MM.1S (cell line): ENCODE results near the gene MAT1A.

ENCODE experiments used
- DNase-seq: peaks from one replicate; pipeline ENCODE4 v3.0.0-alpha.2; 2015
- H2AFZ ChIP-seq: fragments of 300-600 bp; sonication (generic); 2 replicates; pipeline ENCODE4 v1.6.0; 2016; ENCODE audit warnings: antibody characterized with exemption, low read length
- H3F3A ChIP-seq: fragments of 300-600 bp; sonication (generic); 2 replicates; pipeline ENCODE4 v1.6.1; 2016; ENCODE audit warnings: mild to moderate bottlenecking, antibody characterized with exemption, low read length, moderate library complexity, mixed read lengths; ENCODE audit not compliant: insufficient read depth
- H3K27ac ChIP-seq: fragments of 300-600 bp; sonication (generic); 2 replicates; pipeline ENCODE4 v1.5.1; 2016; ENCODE audit warnings: mild to moderate bottlenecking, low read length
- H3K27me3 ChIP-seq: fragments of 300-600 bp; sonication (generic); replicated peaks from 2 replicates; pipeline ENCODE4 v1.6.0; 2016; ENCODE audit warnings: low read length; ENCODE audit not compliant: insufficient read depth
- H3K36me3 ChIP-seq: fragments of 300-600 bp; sonication (generic); replicated peaks from 2 replicates; pipeline ENCODE4 v1.6.1; 2016; ENCODE audit warnings: mild to moderate bottlenecking, low read length, mixed read lengths; ENCODE audit not compliant: insufficient read depth
- H3K4me1 ChIP-seq: fragments of 300-600 bp; sonication (generic); 2 replicates; pipeline ENCODE4 v1.6.1; 2016; ENCODE audit warnings: low read length, mixed read lengths
- H3K4me2 ChIP-seq: fragments of 300-600 bp; sonication (generic); 2 replicates; pipeline ENCODE4 v1.6.0; 2016; ENCODE audit warnings: low read depth, low read length
- H3K4me3 ChIP-seq: fragments of 300-600 bp; sonication (generic); 2 replicates; pipeline ENCODE4 v1.5.1; 2016; ENCODE audit warnings: low read length, mixed read lengths
- H3K79me2 ChIP-seq: fragments of 300-600 bp; sonication (generic); 2 replicates; pipeline ENCODE4 v1.6.1; 2016; ENCODE audit warnings: mixed run types, low read length, mixed read lengths
- H3K9ac ChIP-seq: fragments of 300-600 bp; sonication (generic); 2 replicates; pipeline ENCODE4 v1.6.1; 2016; ENCODE audit warnings: low read length, mixed read lengths
- H3K9me2 ChIP-seq: fragments of 300-600 bp; sonication (generic); replicated peaks from 2 replicates; pipeline ENCODE4 v1.6.1; 2016; ENCODE audit warnings: mild to moderate bottlenecking, low read length, mixed read lengths; ENCODE audit not compliant: insufficient read depth
- H3K9me3 ChIP-seq: fragments of 300-600 bp; sonication (generic); replicated peaks from 2 replicates; pipeline ENCODE4 v1.6.1; 2016; ENCODE audit warnings: mild to moderate bottlenecking, low read length, mixed read lengths; ENCODE audit not compliant: insufficient read depth
- H4K20me1 ChIP-seq: fragments of 300-600 bp; sonication (generic); 2 replicates; pipeline ENCODE4 v1.6.1; 2016; ENCODE audit warnings: mild to moderate bottlenecking, low read length, moderate library complexity, mixed read lengths; ENCODE audit not compliant: insufficient read depth
- CTCF ChIP-seq: fragments of 300-600 bp; sonication (generic); IDR thresholded peaks from 2 replicates; pipeline ENCODE4 v1.5.1; 2016; ENCODE audit warnings: antibody characterized with exemption, low read length, mixed read lengths
- EZH2 ChIP-seq: fragments of 300-600 bp; sonication (generic); optimal IDR thresholded peaks from 2 replicates; pipeline ENCODE3; 2017; ENCODE audit warnings: low read depth, mild to moderate bottlenecking, antibody characterized with exemption, low read length, mixed read lengths
- EZH2phosphoT487 ChIP-seq: fragments of 300-600 bp; sonication (generic); IDR thresholded peaks from 2 replicates; pipeline ENCODE4 v1.6.1; 2018; ENCODE audit warnings: antibody characterized with exemption, low read length

Gene MAT1A

GRCh38 chr10:80289451-80290287 lies at the start of gene MAT1A:
MAT1A (minus strand) TSS chr10:80289658; CDS start chr10:80289423, 235 bp downstream.
- H3K9me3 ChIP-seq = no peaks in the 10 kb centered on the region
- no peak within 1 kb of the TSS for H3K9ac ChIP-seq
- no peak within 1 kb of the TSS for H3K27ac ChIP-seq
- no peaks in the 10 kb centered on the region for H3K4me1 ChIP-seq
- no peak within 1 kb of the TSS for H3K4me2 ChIP-seq
- no peaks in the 10 kb centered on the region for H3K79me2 ChIP-seq
- no peaks in the 10 kb centered on the region for H3K27me3 ChIP-seq
- no peaks in the 10 kb centered on the region for H3K9me2 ChIP-seq
- no peaks in the 10 kb centered on the region for H3F3A ChIP-seq
- H3K4me3 ChIP-seq = no peak within 1 kb of the TSS
- no peaks in the 10 kb centered on the region for H3K36me3 ChIP-seq
- H4K20me1 ChIP-seq = no peaks in the 10 kb centered on the region
- H2AFZ ChIP-seq = no peak within 1 kb of the TSS
- no peak for DNase-seq
- TF ChIP-seq EZH2phosphoT487 (no peak), EZH2 (no peak), CTCF (no peak)

- H3K27ac ChIP-seq = no peak overlapping the region
- H3K9me2 ChIP-seq = no peaks in the 10 kb centered on the region
- H3K4me3 ChIP-seq = no peak overlapping the region
- DNase-seq = no peak
- H3K9me3 ChIP-seq = no peaks in the 10 kb centered on the region
- H3K4me1 ChIP-seq = no peaks in the 10 kb centered on the region
- no peaks in the 10 kb centered on the region for H3K79me2 ChIP-seq
- no peak overlapping the region for H2AFZ ChIP-seq
- H4K20me1 ChIP-seq = no peaks in the 10 kb centered on the region
- no peak overlapping the region for H3K9ac ChIP-seq
- TF ChIP-seq EZH2 (no peak), EZH2phosphoT487 (no peak), CTCF (no peak)
- H3F3A ChIP-seq = no peaks in the 10 kb centered on the region
- no peaks in the 10 kb centered on the region for H3K36me3 ChIP-seq
- no peak overlapping the region for H3K4me2 ChIP-seq
- H3K27me3 ChIP-seq = no peaks in the 10 kb centered on the region
Measured at GRCh38 chr10:80333983-80334382, 44.5 kb upstream of the MAT1A start.

GRCh38 chr10:80324891-80325364 lies 35.5 kb upstream of the MAT1A start:
- Histone ChIP-seq H3K4me2 (no peak overlapping the region), H3K9me3 (no peaks in the 10 kb centered on the region), H3K27me3 (no peaks in the 10 kb centered on the region), H4K20me1 (no peaks in the 10 kb centered on the region), H3K9me2 (no peaks in the 10 kb centered on the region), H2AFZ (no peak overlapping the region), H3K9ac (no peak overlapping the region), H3F3A (no peaks in the 10 kb centered on the region), H3K4me3 (no peak overlapping the region), H3K79me2 (no peaks in the 10 kb centered on the region), H3K36me3 (no peaks in the 10 kb centered on the region), H3K4me1 (no peaks in the 10 kb centered on the region), H3K27ac (no peak overlapping the region)
- no peak for DNase-seq
- TF ChIP-seq CTCF = no peak
- no peak for TF ChIP-seq EZH2phosphoT487
- TF ChIP-seq EZH2 = no peak
